HG03575 (cell line): ENCODE measurements around the gene ING3.

Experiments
- ATAC-seq: cut with Tn5 transposase; IDR thresholded peaks from one replicate; pipeline ENCODE4 v1.9.1; 2021; ENCODE audit not compliant: unreplicated experiment, insufficient number of reproducible peaks, low FRiP score; ENCODE audit errors: extremely low read depth

Gene ING3

GRCh38 chr7:120986650-120987049, 36.1 kb downstream of the ING3 start:
- no peak for ATAC-seq

- no peak for ATAC-seq
Measured at GRCh38 chr7:120987280-120987679, 36.7 kb downstream of the ING3 start.

GRCh38 chr7:120987683-120988590, 37.4 kb downstream of the ING3 start:
- ATAC-seq: peak; percentile 90

- ATAC-seq: no peak
Measured at GRCh38 chr7:120988591-120989256, 38.1 kb downstream of the ING3 start, which contains the start of gene CPED1. Gene CPED1 (plus strand): TSS chr7:120988711. CDS start chr7:120989622, 911 bp downstream.

- no peak for ATAC-seq
Measured at GRCh38 chr7:120989257-120990220, 39.0 kb downstream of the ING3 start.

GRCh38 chr7:120990468-120991118, 40.0 kb downstream of the ING3 start:
- ATAC-seq: no peak

GRCh38 chr7:120991161-120991560, 40.6 kb downstream of the ING3 start:
- ATAC-seq: no peak

- ATAC-seq: no peak
Measured at GRCh38 chr7:120991581-120991980, 41.0 kb downstream of the ING3 start.

GRCh38 chr7:120992272-120992964, 41.8 kb downstream of the ING3 start:
- ATAC-seq: no peak

GRCh38 chr7:120992965-120993494, 42.5 kb downstream of the ING3 start:
- ATAC-seq: no peak

- no peak for ATAC-seq
Measured at GRCh38 chr7:120993553-120994191, 43.1 kb downstream of the ING3 start.

GRCh38 chr7:120994512-120995410, 44.2 kb downstream of the ING3 start:
- ATAC-seq: no peak

GRCh38 chr7:120995654-120996053, 45.1 kb downstream of the ING3 start:
- no peak for ATAC-seq

- ATAC-seq: no peak
Measured at GRCh38 chr7:120996333-120996987, 45.9 kb downstream of the ING3 start.

- no peak for ATAC-seq
Measured at GRCh38 chr7:120996988-120997345, 46.4 kb downstream of the ING3 start.

GRCh38 chr7:120997882-120998474, 47.4 kb downstream of the ING3 start:
- no peak for ATAC-seq
